Lower lobe of right lung (tissue), 2 donors: ENCODE data around the gene ANKMY1. TPM values are rescaled to one million over a fixed set of nuclear protein-coding genes. Genes with fewer than 3 reads are reported as not detected.
A peak's percentile ranks its signal among the peaks of the same experiment; 100 is the strongest.

Experiments
- ATAC-seq, 2 donors: fragments of 200-7000 bp; cut with Tn5 transposase; one replicate each; pipeline ENCODE4 v1.9.1; 2020 to 2022; ENCODE audit warnings: mild to moderate bottlenecking in 2 of 2, moderate library complexity in 2 of 2
- DNase-seq: peaks from one replicate; pipeline ENCODE4 v3.0.0-alpha.2; 2020
- H3K27ac ChIP-seq: fragments of 200-600 bp; one replicate; pipeline ENCODE4 v1.8.0; 2022
- H3K27me3 ChIP-seq: fragments of 200-600 bp; one replicate; pipeline ENCODE4 v1.8.0; 2022; ENCODE audit warnings: low read depth
- H3K36me3 ChIP-seq: fragments of 200-600 bp; one replicate; pipeline ENCODE4 v1.8.0; 2022; ENCODE audit warnings: mild to moderate bottlenecking
- H3K4me1 ChIP-seq: fragments of 200-600 bp; one replicate; pipeline ENCODE4 v1.8.0; 2022
- H3K4me3 ChIP-seq: fragments of 200-600 bp; one replicate; pipeline ENCODE4 v1.8.0; 2022; ENCODE audit warnings: mild to moderate bottlenecking
- H3K9me3 ChIP-seq: fragments of 200-600 bp; one replicate; pipeline ENCODE4 v1.8.0; 2022
- CTCF ChIP-seq: fragments of 200-600 bp; IDR thresholded peaks from one replicate; pipeline ENCODE4 v1.8.0; 2022; ENCODE audit warnings: antibody characterized with exemption, mild to moderate bottlenecking
- intact Hi-C: fragments of 100-400 bp; cut with DNase I; formaldehyde crosslinking; loops from one replicate; pipeline ENCODE4 v1.11.0; 2022
- total RNA-seq: library from RNA; stranded (reverse); fragmentation: NEBNext Ultra II Directional; extraction: Animal tissue kit (Norgen Biotek cat#: 25700); gene quantifications from one replicate; pipeline ENCODE4 v1.2.1, GENCODE V29; 2021
- donor health status: DM: no; HTN: yes; CAD: no; lungs with severe emphysema.

Gene ANKMY1
- total RNA-seq, 1 donor from 2014 or later = 29.3 TPM

GRCh38 chr2:240529344-240529999, 28.3 kb downstream of the ANKMY1 start:
- intact Hi-C loops = no loop called here

GRCh38 chr2:240528406-240529040, 29.3 kb downstream of the ANKMY1 start:
- Histone ChIP-seq H3K27ac (no peak overlapping the region), H3K4me3 (no peak overlapping the region), H3K4me1 (no peaks in the 10 kb centered on the region), H3K9me3 (peaks cover 20% of the 10 kb centered on the region), H3K27me3 (no peaks in the 10 kb centered on the region), H3K36me3 (peaks cover 29% of the 10 kb centered on the region)
- TF ChIP-seq CTCF = no peak
- DNase-seq (no peak), ATAC-seq (no peak)
- intact Hi-C loops = no loop called here

More at GRCh38 chr2:240529344-240529999, 28.3 kb downstream of the ANKMY1 start:
- H3K27ac ChIP-seq = no peak overlapping the region
- peaks cover 20% of the 10 kb centered on the region for H3K9me3 ChIP-seq
- no peak overlapping the region for H3K4me3 ChIP-seq
- no peaks in the 10 kb centered on the region for H3K4me1 ChIP-seq
- no peaks in the 10 kb centered on the region for H3K27me3 ChIP-seq
- DNase-seq (no peak), ATAC-seq (peak in 1 of 2 donors; percentile 28)
- TF ChIP-seq CTCF = no peak
- H3K36me3 ChIP-seq = peaks cover 19% of the 10 kb centered on the region

GRCh38 chr2:240527153-240527750, 30.5 kb downstream of the ANKMY1 start:
- no peaks in the 10 kb centered on the region for H3K4me1 ChIP-seq
- TF ChIP-seq CTCF = no peak
- ATAC-seq = no peak
- peaks cover 41% of the 10 kb centered on the region for H3K36me3 ChIP-seq
- no peak for DNase-seq
- peaks cover 13% of the 10 kb centered on the region for H3K9me3 ChIP-seq
- no peak overlapping the region for H3K27ac ChIP-seq
- intact Hi-C loops = no loop called here
- H3K4me3 ChIP-seq = no peak overlapping the region
- H3K27me3 ChIP-seq = no peaks in the 10 kb centered on the region

GRCh38 chr2:240526521-240526920, 31.3 kb downstream of the ANKMY1 start:
- Histone ChIP-seq H3K27ac (no peak overlapping the region), H3K4me1 (no peaks in the 10 kb centered on the region), H3K9me3 (peaks cover 5% of the 10 kb centered on the region), H3K4me3 (no peak overlapping the region), H3K36me3 (peaks cover 41% of the 10 kb centered on the region), H3K27me3 (no peaks in the 10 kb centered on the region)
- TF ChIP-seq CTCF = no peak
- no peak for DNase-seq
- no peak for ATAC-seq
- intact Hi-C loops = no loop called here

GRCh38 chr2:240525802-240526201, 32.0 kb downstream of the ANKMY1 start:
- ATAC-seq (no peak), DNase-seq (no peak)
- intact Hi-C loops = no loop called here
- no peak for TF ChIP-seq CTCF
- Histone ChIP-seq H3K27ac (no peak overlapping the region), H3K36me3 (peaks cover 41% of the 10 kb centered on the region), H3K4me1 (no peaks in the 10 kb centered on the region), H3K27me3 (no peaks in the 10 kb centered on the region), H3K4me3 (no peak overlapping the region), H3K9me3 (no peaks in the 10 kb centered on the region)
